GM18868 (cell line): Measurements from ENCODE around the gene RAPSN.

ENCODE experiments used
- ATAC-seq: cut with Tn5 transposase; IDR thresholded peaks from one replicate; pipeline ENCODE4 v1.9.1; 2021; ENCODE audit warnings: mild to moderate bottlenecking, moderate library complexity; ENCODE audit not compliant: unreplicated experiment

The RAPSN gene

GRCh38 chr11:47409440-47410369 is 39.2 kb downstream of the RAPSN start:
- ATAC-seq = no peak

GRCh38 chr11:47408598-47409439 is 40.1 kb downstream of the RAPSN start:
- no peak for ATAC-seq

GRCh38 chr11:47407746-47408590 is 41.0 kb downstream of the RAPSN start, which contains the start of gene SLC39A13:
Gene SLC39A13 (plus strand): TSS chr11:47408590. CDS start chr11:47410095, 1,505 bp downstream.
- ATAC-seq = peak; percentile 83

- ATAC-seq = no peak
Observed at GRCh38 chr11:47406896-47407745, 41.8 kb downstream of the RAPSN start.

GRCh38 chr11:47403571-47403970 is 45.4 kb downstream of the RAPSN start:
- ATAC-seq = no peak

- ATAC-seq = no peak
Observed at GRCh38 chr11:47403135-47403534, 45.8 kb downstream of the RAPSN start.

- peak; percentile 54 for ATAC-seq
Observed at GRCh38 chr11:47400768-47401279, 48.1 kb downstream of the RAPSN start.

GRCh38 chr11:47399860-47400767 is 48.8 kb downstream of the RAPSN start:
- ATAC-seq = peak; percentile 55

GRCh38 chr11:47398551-47398950 is 50.4 kb downstream of the RAPSN start:
- ATAC-seq = no peak

- ATAC-seq = no peak
Observed at GRCh38 chr11:47398011-47398410, 50.9 kb downstream of the RAPSN start.

GRCh38 chr11:47396049-47396320 is 53.0 kb downstream of the RAPSN start:
- no peak for ATAC-seq

- ATAC-seq = no peak
Observed at GRCh38 chr11:47395223-47396048, 53.5 kb downstream of the RAPSN start.

GRCh38 chr11:47394322-47395222 is 54.4 kb downstream of the RAPSN start:
- no peak for ATAC-seq

- no peak for ATAC-seq
Observed at GRCh38 chr11:47394050-47394321, 55.0 kb downstream of the RAPSN start.

- no peak for ATAC-seq
Observed at GRCh38 chr11:47393163-47394049, 55.5 kb downstream of the RAPSN start.

- ATAC-seq = no peak
Observed at GRCh38 chr11:47392546-47393162, 56.3 kb downstream of the RAPSN start.
